ENCODE results near the gene CHRM5.

CHRM5 gene

DNA sequence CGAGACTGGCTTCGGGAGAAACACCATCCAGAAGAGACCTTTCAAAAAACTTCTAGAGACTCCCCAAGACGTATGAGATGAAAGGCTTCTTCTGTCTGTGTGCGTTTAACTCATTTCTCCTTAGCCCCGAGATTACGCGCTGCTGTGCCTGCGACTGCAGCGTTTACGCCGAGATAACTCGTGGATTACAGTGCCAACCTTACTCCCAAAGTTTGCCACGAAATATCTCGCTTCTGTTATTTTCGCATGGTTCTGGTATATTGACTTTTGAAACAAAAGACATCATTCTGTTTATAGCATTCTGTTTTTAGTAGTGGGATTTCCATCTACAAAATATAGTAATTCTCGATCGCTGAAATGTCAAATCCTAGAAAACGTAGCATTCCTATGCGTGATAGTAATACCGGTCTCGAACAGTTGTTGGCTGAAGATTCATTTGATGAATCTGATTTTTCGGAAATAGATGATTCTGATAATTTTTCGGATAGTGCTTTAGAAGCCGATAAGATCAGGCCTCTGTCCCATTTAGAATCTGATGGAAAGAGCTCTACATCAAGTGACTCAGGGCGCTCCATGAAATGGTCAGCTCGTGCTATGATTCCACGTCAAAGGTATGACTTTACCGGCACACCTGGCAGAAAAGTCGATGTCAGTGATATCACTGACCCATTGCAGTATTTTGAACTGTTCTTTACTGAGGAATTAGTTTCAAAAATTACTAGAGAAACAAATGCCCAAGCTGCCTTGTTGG, 134.1 kb downstream of the CHRM5 start:
- TF ChIP-seq, protein P1, sequence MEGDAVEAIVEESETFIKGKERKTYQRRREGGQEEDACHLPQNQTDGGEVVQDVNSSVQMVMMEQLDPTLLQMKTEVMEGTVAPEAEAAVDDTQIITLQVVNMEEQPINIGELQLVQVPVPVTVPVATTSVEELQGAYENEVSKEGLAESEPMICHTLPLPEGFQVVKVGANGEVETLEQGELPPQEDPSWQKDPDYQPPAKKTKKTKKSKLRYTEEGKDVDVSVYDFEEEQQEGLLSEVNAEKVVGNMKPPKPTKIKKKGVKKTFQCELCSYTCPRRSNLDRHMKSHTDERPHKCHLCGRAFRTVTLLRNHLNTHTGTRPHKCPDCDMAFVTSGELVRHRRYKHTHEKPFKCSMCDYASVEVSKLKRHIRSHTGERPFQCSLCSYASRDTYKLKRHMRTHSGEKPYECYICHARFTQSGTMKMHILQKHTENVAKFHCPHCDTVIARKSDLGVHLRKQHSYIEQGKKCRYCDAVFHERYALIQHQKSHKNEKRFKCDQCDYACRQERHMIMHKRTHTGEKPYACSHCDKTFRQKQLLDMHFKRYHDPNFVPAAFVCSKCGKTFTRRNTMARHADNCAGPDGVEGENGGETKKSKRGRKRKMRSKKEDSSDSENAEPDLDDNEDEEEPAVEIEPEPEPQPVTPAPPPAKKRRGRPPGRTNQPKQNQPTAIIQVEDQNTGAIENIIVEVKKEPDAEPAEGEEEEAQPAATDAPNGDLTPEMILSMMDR (IDR thresholded peaks at IDR 0.05), result no peak
- no peak for TF ChIP-seq ZFX (IDR thresholded peaks at IDR 0.05; ENCODE audit: borderline replicate concordance)
- H3K27ac ChIP-seq, result peak overlapping the region; percentile 83

DNA sequence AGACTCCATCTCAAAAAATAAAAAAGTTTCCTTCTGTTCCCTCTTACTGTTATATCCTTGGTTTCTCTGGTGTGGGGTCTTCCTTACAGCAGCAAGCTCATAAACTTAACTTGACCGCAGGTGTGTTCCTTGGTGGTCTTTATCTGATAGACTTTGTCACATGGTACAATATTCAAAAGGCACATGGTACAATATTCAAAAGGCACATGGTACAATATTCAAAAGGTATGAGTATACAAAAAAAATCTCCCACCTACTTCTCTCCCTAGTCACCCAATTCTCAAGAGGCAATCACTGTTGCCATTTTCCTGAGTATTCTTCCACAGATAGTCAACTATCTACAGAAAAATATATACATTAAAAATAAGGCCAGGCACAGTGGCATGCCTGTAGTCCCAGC, 138.1 kb downstream of the CHRM5 start:
- TF ChIP-seq, protein P1 (IDR thresholded peaks at IDR 0.05), result no peak
- no peak overlapping the region for H3K27ac ChIP-seq

DNA sequence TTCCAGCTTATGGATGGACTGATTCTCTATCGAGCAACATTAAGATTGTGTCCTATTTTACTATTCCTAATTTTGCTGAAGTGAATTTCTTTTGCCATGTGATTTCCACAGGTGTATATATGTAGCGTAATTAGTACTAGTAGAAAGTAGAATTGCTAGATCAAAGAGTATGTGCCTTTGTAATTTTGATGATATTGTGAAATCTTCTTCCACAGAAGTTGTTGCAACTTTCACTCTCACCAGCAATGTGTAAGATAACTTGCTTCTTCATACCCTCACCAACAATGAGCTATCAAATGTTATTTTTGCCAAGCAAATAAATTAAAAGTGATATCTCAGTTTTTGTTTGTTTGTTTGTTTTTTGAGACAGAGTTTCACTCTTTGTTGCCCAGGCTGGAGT, 139.0 kb downstream of the CHRM5 start:
- no peak for TF ChIP-seq ZFX (IDR thresholded peaks at IDR 0.05; ENCODE audit: borderline replicate concordance)
- TF ChIP-seq, protein P1 (IDR thresholded peaks at IDR 0.05), result no peak
- H3K27ac ChIP-seq, result no peak overlapping the region

DNA sequence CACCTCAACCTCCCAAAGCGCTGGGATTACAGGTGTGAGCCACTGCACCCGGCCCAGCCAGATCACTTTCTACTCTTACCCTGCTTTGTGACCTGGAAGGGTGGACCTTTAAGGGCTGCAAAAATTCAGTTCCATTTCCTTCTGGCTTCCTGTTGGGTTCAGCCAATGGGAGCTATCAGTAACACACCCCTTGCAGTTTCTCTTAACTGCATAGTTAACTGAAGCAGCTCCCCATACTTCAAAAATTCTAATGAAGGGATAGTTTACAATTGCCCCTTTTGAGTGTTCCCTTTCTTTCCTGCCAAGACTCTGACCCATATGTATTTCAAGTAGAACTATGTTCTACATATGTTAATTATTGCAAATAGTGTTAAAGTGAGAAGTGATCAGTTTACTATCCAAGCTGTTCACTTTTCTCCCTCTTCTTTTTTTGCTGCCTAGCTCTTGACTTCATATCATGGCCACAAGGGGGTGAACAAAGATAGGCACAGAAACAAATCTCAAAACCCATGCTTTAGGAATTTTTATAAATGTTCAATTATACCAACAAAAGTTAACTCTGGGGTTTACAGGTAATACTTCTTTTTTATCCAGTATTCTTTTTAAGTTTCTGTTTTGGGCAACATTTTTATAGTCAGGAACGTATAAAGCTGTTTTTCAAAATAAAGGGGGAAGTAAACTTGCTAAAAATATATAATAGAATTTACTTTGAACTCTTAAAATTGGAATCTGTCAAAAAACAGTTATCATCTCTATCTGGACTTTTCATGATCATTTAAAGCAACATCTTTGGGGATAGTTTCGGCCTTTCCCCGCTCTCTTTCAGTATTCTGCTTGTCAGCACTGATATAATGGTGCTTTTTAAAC, 141.7 kb downstream of the CHRM5 start:
- TF ChIP-seq, protein P1 (IDR thresholded peaks at IDR 0.05), result peak; percentile 55
- no peak for TF ChIP-seq ZFX (IDR thresholded peaks at IDR 0.05; ENCODE audit: borderline replicate concordance)

DNA sequence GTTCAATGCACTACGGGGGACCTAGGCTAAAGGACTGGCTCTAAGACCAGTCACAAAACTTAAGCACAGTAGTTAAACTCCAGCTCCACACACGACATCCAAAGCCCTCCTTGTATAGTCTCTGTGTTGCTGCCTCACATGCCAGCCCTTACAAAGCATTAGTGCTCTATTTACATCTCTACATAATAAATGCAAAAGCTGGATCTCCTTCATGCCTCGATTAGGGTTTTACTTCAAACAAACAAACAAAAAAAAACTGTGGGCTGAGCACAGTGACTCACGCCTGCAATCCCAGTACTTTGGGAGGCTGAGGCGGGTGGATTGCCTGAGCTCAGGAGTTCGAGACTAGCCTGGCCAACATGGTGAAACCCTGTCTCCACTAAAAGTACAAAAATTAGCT, 143.2 kb downstream of the CHRM5 start:
- no peak overlapping the region for H3K27ac ChIP-seq
- TF ChIP-seq, protein P1 (IDR thresholded peaks at IDR 0.05), result no peak
- TF ChIP-seq ZFX (IDR thresholded peaks at IDR 0.05; ENCODE audit: borderline replicate concordance), result no peak

More for the DNA sequence above, 141.7 kb downstream of the CHRM5 start:
- H3K27ac ChIP-seq, result no peak overlapping the region

DNA sequence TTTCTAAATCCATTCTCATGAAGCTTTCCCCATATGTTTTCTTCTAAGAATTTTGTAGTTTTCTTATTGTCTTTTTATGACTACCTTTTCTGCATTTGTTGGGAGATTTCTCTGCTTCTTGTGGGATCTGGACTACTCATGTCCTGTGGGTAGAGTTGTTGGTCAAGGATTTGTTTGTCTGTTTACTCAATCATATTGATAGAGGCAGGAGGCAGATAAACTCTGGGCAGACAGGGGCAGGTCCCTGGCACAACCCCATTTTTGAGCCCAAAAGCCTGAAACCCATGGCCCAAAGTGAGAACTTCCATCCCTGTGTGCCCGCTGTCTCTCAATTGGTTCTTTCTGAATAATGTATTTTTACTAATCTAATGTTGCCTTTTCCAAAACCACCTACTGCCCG, 145.9 kb downstream of the CHRM5 start:
- TF ChIP-seq, protein P1 (IDR thresholded peaks at IDR 0.05), result no peak
- TF ChIP-seq ZFX (IDR thresholded peaks at IDR 0.05; ENCODE audit: borderline replicate concordance), result no peak

DNA sequence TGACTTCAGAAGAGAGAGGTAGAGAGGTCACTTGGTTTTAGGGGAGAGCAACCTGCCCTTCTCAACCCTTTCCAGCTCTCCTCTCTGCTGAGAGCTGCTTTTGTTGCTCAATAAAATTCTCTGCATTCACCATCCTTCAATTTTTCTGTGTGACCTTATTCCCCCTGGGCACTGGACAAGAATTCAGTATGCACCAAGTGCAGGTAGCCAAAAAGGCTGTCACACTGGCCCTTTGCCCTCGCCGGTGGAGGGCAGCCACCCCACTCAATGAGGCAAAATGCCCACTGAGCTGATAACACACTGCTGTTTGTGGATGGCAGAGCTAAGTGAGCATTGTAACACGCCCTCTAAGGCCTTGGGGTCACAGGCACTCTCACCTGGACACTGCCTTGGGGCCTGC, 146.4 kb downstream of the CHRM5 start:
- H3K27ac ChIP-seq, result no peak overlapping the region
- no peak for TF ChIP-seq ZFX (IDR thresholded peaks at IDR 0.05; ENCODE audit: borderline replicate concordance)
- TF ChIP-seq, protein P1 (IDR thresholded peaks at IDR 0.05), result no peak

More for the DNA sequence above, 145.9 kb downstream of the CHRM5 start:
- no peak overlapping the region for H3K27ac ChIP-seq

All from 22Rv1 (cell line).